ENCODE data around the gene KCNJ1. TPM values are rescaled to one million over a fixed set of nuclear protein-coding genes. Genes with fewer than 3 reads are reported as not detected.
A peak's percentile ranks its signal among the peaks of the same experiment; 100 is the strongest.

KCNJ1 gene
- total RNA-seq, 1 experiment from 2014 or later, result not detected

GRCh38 chr11:128825050-128825784 is 41.9 kb downstream of the KCNJ1 start:
- H3K27ac ChIP-seq, result no peak overlapping the region
- no peak for DNase-seq (ENCODE audit: low read depth in 1 of 2, low spot score in 2 of 2)
- no peaks in the 10 kb centered on the region for H3K27me3 ChIP-seq (replicated peaks)
- H3K36me3 ChIP-seq, result no peaks in the 10 kb centered on the region
- H3K9me3 ChIP-seq (replicated peaks), result no peaks in the 10 kb centered on the region
- H3K4me1 ChIP-seq (replicated peaks), result no peaks in the 10 kb centered on the region
- H3K4me3 ChIP-seq, result no peak overlapping the region

GRCh38 chr11:128824191-128825049 is 42.7 kb downstream of the KCNJ1 start:
- no peak for DNase-seq (ENCODE audit: low read depth in 1 of 2, low spot score in 2 of 2)
- no peaks in the 10 kb centered on the region for H3K27me3 ChIP-seq (replicated peaks)
- no peak overlapping the region for H3K4me3 ChIP-seq
- H3K27ac ChIP-seq, result no peak overlapping the region
- no peaks in the 10 kb centered on the region for H3K9me3 ChIP-seq (replicated peaks)
- no peaks in the 10 kb centered on the region for H3K36me3 ChIP-seq
- no peaks in the 10 kb centered on the region for H3K4me1 ChIP-seq (replicated peaks)

GRCh38 chr11:128823753-128824152 is 43.3 kb downstream of the KCNJ1 start:
- H3K36me3 ChIP-seq, result no peaks in the 10 kb centered on the region
- H3K4me1 ChIP-seq (replicated peaks), result no peaks in the 10 kb centered on the region
- no peak for DNase-seq (ENCODE audit: low read depth in 1 of 2, low spot score in 2 of 2)
- no peaks in the 10 kb centered on the region for H3K9me3 ChIP-seq (replicated peaks)
- no peaks in the 10 kb centered on the region for H3K27me3 ChIP-seq (replicated peaks)
- no peak overlapping the region for H3K4me3 ChIP-seq
- H3K27ac ChIP-seq, result no peak overlapping the region

- Histone ChIP-seq H3K27ac (no peak overlapping the region), H3K4me1 (replicated peaks) (no peaks in the 10 kb centered on the region), H3K36me3 (no peaks in the 10 kb centered on the region), H3K27me3 (replicated peaks) (no peaks in the 10 kb centered on the region), H3K4me3 (no peak overlapping the region), H3K9me3 (replicated peaks) (no peaks in the 10 kb centered on the region)
- no peak for DNase-seq (ENCODE audit: low read depth in 1 of 2, low spot score in 2 of 2)
These were observed 45.0 kb downstream of the KCNJ1 start for GRCh38 chr11:128822130-128822529.

GRCh38 chr11:128821556-128821955 is 45.5 kb downstream of the KCNJ1 start:
- DNase-seq (ENCODE audit: low read depth in 1 of 2, low spot score in 2 of 2), result no peak
- Histone ChIP-seq H3K27ac (no peak overlapping the region), H3K27me3 (replicated peaks) (no peaks in the 10 kb centered on the region), H3K4me1 (replicated peaks) (no peaks in the 10 kb centered on the region), H3K4me3 (no peak overlapping the region), H3K36me3 (no peaks in the 10 kb centered on the region), H3K9me3 (replicated peaks) (no peaks in the 10 kb centered on the region)

- Histone ChIP-seq H3K36me3 (no peaks in the 10 kb centered on the region), H3K4me1 (replicated peaks) (no peaks in the 10 kb centered on the region), H3K9me3 (replicated peaks) (no peaks in the 10 kb centered on the region), H3K27ac (no peak overlapping the region), H3K4me3 (no peak overlapping the region), H3K27me3 (replicated peaks) (no peaks in the 10 kb centered on the region)
- DNase-seq (ENCODE audit: low read depth in 1 of 2, low spot score in 2 of 2), result no peak
These were observed 47.9 kb downstream of the KCNJ1 start for GRCh38 chr11:128819198-128819597.

GRCh38 chr11:128814856-128815705 is 52.0 kb downstream of the KCNJ1 start:
- Histone ChIP-seq H3K36me3 (peaks cover 4% of the 10 kb centered on the region; the same call in 1 of the 2 replicates), H3K4me1 (replicated peaks) (no peaks in the 10 kb centered on the region), H3K27me3 (replicated peaks) (no peaks in the 10 kb centered on the region), H3K9me3 (replicated peaks) (no peaks in the 10 kb centered on the region), H3K4me3 (no peak overlapping the region), H3K27ac (no peak overlapping the region)
- peak; percentile 29 to 51 for DNase-seq (ENCODE audit: low read depth in 1 of 2, low spot score in 2 of 2)

GRCh38 chr11:128813729-128814128 is 53.4 kb downstream of the KCNJ1 start:
- H3K36me3 ChIP-seq, result peaks cover 4% of the 10 kb centered on the region; the same call in 1 of the 2 replicates
- H3K27ac ChIP-seq, result no peak overlapping the region
- H3K9me3 ChIP-seq (replicated peaks), result no peaks in the 10 kb centered on the region
- H3K27me3 ChIP-seq (replicated peaks), result no peaks in the 10 kb centered on the region
- no peak overlapping the region for H3K4me3 ChIP-seq
- no peak for DNase-seq (ENCODE audit: low read depth in 1 of 2, low spot score in 2 of 2)
- H3K4me1 ChIP-seq (replicated peaks), result no peaks in the 10 kb centered on the region

- Histone ChIP-seq H3K36me3 (peaks cover 9% of the 10 kb centered on the region; the same call in 1 of the 2 replicates), H3K4me3 (no peak overlapping the region), H3K4me1 (replicated peaks) (no peaks in the 10 kb centered on the region), H3K27me3 (replicated peaks) (no peaks in the 10 kb centered on the region), H3K27ac (no peak overlapping the region), H3K9me3 (replicated peaks) (no peaks in the 10 kb centered on the region)
- no peak for DNase-seq (ENCODE audit: low read depth in 1 of 2, low spot score in 2 of 2)
These were observed 56.1 kb downstream of the KCNJ1 start for GRCh38 chr11:128810784-128811514.

GRCh38 chr11:128809128-128809527 is 58.0 kb downstream of the KCNJ1 start:
- no peaks in the 10 kb centered on the region for H3K9me3 ChIP-seq (replicated peaks)
- H3K36me3 ChIP-seq, result peaks cover 9% of the 10 kb centered on the region; the same call in 1 of the 2 replicates
- H3K27ac ChIP-seq, result no peak overlapping the region
- H3K4me1 ChIP-seq (replicated peaks), result no peaks in the 10 kb centered on the region
- H3K27me3 ChIP-seq (replicated peaks), result no peaks in the 10 kb centered on the region
- H3K4me3 ChIP-seq, result no peak overlapping the region
- no peak for DNase-seq (ENCODE audit: low read depth in 1 of 2, low spot score in 2 of 2)

- no peak overlapping the region for H3K27ac ChIP-seq
- H3K27me3 ChIP-seq (replicated peaks), result no peaks in the 10 kb centered on the region
- H3K36me3 ChIP-seq, result peaks cover 9% of the 10 kb centered on the region; the same call in 1 of the 2 replicates
- DNase-seq (ENCODE audit: low read depth in 1 of 2, low spot score in 2 of 2), result no peak
- no peaks in the 10 kb centered on the region for H3K9me3 ChIP-seq (replicated peaks)
- H3K4me3 ChIP-seq, result no peak overlapping the region
- no peaks in the 10 kb centered on the region for H3K4me1 ChIP-seq (replicated peaks)
These were observed 59.2 kb downstream of the KCNJ1 start for GRCh38 chr11:128807909-128808308.

GRCh38 chr11:128806506-128807261 is 60.4 kb downstream of the KCNJ1 start:
- no peaks in the 10 kb centered on the region for H3K27me3 ChIP-seq (replicated peaks)
- H3K27ac ChIP-seq, result no peak overlapping the region
- H3K4me1 ChIP-seq (replicated peaks), result no peaks in the 10 kb centered on the region
- no peak for DNase-seq (ENCODE audit: low read depth in 1 of 2, low spot score in 2 of 2)
- H3K36me3 ChIP-seq, result peaks cover 9% of the 10 kb centered on the region; the same call in 1 of the 2 replicates
- H3K9me3 ChIP-seq (replicated peaks), result no peaks in the 10 kb centered on the region
- no peak overlapping the region for H3K4me3 ChIP-seq
